22Rv1 (cell line): Measurements from ENCODE around the gene B4GALT6.

Experiments
- H3K27ac ChIP-seq: fragments of 450-650 bp; 2 replicates; pipeline ENCODE4 v1.5.1; 2017
- ZFX ChIP-seq: fragments of 450-650 bp; IDR thresholded peaks from 2 replicates; pipeline ENCODE4 v1.6.1; 2017; ENCODE audit warnings: antibody characterized with exemption, borderline replicate concordance
- TF ChIP-seq, protein P1 (sequence below): fragments of 450-650 bp; IDR thresholded peaks from 2 replicates; pipeline ENCODE4 v1.5.1; 2017; ENCODE audit warnings: mild to moderate bottlenecking

B4GALT6 gene

DNA sequence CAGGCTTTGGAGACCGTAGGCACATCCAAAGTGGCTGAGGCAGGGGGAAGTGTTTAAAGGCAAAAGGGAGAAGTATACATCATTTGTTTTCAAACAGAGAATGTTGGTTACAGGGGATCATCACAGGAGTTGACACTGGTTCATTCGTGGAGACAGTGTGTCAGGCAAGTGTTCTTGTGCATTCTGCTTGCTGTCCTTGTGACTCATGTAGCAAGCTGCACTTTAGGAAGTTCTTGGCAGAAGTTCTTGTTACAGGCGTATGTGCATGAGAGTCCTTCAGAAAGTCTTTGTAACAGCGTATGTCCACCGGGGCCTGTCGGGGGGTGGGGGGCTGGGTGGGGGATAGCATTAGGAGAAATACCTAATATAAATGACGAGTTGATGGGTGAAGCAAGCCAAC lies 36.5 kb upstream of the B4GALT6 start:
- H3K27ac ChIP-seq: no peak overlapping the region
- TF ChIP-seq, protein P1, sequence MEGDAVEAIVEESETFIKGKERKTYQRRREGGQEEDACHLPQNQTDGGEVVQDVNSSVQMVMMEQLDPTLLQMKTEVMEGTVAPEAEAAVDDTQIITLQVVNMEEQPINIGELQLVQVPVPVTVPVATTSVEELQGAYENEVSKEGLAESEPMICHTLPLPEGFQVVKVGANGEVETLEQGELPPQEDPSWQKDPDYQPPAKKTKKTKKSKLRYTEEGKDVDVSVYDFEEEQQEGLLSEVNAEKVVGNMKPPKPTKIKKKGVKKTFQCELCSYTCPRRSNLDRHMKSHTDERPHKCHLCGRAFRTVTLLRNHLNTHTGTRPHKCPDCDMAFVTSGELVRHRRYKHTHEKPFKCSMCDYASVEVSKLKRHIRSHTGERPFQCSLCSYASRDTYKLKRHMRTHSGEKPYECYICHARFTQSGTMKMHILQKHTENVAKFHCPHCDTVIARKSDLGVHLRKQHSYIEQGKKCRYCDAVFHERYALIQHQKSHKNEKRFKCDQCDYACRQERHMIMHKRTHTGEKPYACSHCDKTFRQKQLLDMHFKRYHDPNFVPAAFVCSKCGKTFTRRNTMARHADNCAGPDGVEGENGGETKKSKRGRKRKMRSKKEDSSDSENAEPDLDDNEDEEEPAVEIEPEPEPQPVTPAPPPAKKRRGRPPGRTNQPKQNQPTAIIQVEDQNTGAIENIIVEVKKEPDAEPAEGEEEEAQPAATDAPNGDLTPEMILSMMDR: no peak
- no peak for TF ChIP-seq ZFX

DNA sequence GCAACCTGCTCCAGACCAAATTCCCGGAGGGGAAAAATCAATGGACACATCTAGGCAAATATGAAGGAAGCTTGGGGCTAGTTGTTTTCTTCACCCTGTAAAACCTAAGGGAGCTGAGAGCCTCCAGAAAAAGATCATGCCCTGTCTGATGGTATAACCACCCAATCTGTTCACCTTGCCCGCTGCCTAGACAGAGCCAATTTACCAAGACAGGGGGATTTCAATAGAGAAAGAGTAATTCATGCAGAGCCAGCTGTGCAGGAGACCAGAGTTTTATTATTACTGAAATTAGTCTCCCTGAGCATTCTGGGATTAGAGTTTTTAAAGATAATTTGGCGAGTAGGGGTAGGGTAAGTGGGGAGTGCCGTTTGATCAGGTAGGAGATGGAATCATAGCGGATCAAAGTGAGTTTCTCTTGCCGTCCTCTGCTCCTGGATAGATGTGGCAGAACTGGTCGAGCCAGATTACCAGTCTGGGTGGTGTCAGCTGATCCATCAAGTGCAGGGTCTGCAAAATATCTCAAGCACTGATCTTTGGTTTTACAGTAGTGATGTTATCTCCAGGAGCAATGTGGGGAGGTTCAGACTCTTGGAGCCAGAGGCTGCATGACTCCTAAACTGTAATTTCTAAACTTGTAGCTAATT lies 35.1 kb upstream of the B4GALT6 start:
- no peak for TF ChIP-seq ZFX
- TF ChIP-seq, protein P1: no peak
- H3K27ac ChIP-seq: no peak overlapping the region

DNA sequence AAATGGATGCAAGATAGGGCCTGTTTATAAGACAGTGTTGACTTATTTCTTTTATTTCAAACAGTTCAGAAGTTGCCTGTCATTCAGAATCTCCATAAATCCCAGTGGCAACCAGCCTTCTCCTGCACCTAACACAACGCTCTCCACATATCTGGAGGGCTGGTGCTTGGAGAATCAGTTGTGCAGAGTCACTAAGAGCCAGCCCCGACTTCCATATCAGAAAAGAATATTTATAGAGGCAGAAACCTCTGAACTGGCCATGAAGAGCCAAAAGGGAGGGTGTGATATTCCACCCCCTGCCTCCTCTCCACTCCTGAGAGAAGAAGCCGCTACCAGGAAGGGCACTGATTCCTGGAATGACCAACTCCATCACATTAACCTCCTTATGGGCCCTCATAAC lies 34.0 kb upstream of the B4GALT6 start:
- H3K27ac ChIP-seq: no peak overlapping the region
- TF ChIP-seq, protein P1: no peak
- TF ChIP-seq ZFX: no peak

DNA sequence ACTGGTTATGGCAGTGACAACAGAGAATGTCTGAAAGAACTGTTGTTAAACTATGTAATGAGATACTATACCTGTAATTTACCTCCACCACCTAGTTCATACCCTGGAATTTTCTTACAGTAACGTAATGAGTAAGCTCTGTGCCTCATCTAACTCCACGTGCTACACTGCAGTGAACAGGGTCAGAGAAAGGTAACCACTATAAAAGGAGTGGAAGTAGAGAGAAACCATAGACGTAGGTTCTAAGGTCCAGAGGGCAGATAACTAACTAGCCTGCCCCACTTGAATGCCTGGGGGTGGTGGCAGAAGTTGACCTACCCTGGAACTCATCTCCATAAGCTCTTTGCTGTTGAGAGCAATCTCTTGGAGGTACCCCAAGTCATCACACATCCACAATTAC lies 32.0 kb upstream of the B4GALT6 start:
- H3K27ac ChIP-seq: no peak overlapping the region
- TF ChIP-seq, protein P1: no peak
- no peak for TF ChIP-seq ZFX

DNA sequence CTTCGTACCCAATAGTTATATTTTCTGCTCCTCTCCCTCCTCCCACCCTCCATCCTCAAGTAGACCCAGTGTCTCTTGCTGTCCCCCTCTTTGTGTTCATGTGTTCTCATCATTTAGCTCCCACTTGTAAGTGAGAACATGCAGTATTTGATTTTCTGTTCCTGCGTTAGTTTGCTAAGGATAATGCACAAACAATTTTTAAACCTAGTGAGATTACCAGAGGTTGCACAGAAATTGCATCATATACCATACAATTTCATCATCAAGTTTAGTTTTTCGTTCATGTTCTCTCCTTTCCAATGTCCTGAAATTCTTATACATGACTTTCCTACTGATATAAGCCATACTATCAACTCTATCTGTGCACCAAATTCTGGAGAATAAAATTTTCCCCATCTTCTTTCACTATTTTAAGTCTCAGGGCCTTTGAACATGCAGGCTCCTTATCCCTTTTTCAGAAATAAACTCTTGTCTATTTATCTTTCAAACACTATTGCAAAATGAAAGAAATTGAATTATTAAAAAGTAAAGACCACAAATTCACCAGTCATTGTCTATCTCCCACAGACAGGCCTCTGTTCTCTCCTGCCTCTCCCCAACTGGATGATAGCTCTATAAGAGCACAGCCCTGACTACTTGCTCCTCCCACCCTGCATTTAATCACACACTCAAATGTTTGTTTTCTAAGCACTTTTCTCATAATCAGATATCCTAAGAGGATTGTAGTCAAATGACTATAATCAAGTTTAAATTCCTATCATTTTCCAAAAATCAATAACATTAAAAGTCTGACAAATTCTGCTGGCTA lies 27.2 kb upstream of the B4GALT6 start:
- no peak for TF ChIP-seq ZFX
- TF ChIP-seq, protein P1: no peak
- H3K27ac ChIP-seq: no peak overlapping the region

DNA sequence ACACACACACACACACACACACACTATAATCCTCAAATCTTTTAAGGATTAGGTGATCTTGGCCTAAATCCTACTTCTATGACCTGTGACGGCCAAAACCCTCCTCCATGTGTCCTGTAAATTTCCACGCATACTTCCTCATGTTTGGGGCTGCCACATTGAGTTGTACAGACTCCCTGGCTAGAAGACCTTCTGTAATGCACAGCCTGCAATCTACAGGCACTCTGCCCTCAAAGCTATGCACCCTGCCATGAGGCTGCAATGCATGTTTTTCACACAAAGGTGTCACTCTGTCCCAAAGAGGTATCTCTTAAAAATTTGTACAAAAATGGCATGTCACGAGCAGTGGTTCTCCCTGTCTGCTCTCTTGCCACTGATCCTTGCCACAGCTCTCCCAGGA lies 26.4 kb upstream of the B4GALT6 start:
- no peak overlapping the region for H3K27ac ChIP-seq
- TF ChIP-seq, protein P1: no peak
- no peak for TF ChIP-seq ZFX

DNA sequence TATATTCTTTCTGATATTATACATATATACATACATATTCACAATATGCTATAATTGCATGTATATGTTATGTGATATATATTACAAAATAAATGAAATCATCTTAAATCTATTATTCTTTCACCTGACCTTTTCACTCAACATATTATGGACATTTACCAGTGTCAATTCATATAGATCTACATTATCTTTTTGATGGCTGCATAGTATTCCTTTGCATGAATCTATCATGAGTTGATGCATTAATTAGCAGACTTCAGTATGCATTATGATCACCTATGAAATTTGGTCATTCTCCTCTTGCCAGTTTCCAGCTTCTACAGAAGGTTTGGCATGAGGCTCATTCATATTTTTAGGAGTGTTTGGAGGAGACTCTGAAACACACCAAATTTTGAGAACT lies 23.4 kb upstream of the B4GALT6 start:
- H3K27ac ChIP-seq: no peak overlapping the region
- no peak for TF ChIP-seq ZFX
- TF ChIP-seq, protein P1: no peak
